ENCODE measurements around the gene HEXA.
"Not testable (repeated sequence)": the region's sequence is repeated elsewhere in the genome, so short reads cannot be mapped to it uniquely, and the experiment has no call there.

DNA sequence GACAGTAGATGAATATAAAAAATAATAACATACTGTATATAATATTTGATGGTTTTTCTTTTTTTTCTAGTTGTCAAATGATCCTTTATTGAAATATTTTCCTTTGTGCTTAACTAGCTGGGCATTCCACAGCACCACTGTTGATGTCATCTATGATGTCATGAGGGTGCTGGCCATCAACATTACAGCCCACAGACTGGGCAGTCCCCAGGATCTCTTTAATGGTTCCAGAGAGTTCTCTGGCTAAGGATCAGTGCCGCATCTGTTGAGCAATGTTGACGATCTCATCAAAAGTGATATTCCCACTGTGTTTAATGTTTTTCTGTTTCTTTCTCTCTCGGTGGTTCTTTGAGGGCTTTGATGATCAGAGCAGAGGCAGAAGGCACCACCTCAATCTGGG is 3.3 kb upstream of the HEXA start:
- TF ChIP-seq POLR2A (IDR thresholded peaks at IDR 0.05; ENCODE audit: low read depth, low read length); POU2F2 (IDR thresholded peaks at IDR 0.05; ENCODE audit: low read depth, low read length); POLR2AphosphoS5 (IDR thresholded peaks at IDR 0.05; ENCODE audit: low read depth, low read length); PAX5 (IDR thresholded peaks at IDR 0.05; ENCODE audit: insufficient read depth, low read length, severe bottlenecking): not testable (repeated sequence)

All from GM12891 (cell line).